H1 (cell line): ENCODE measurements around the gene CCL4. TPM values are rescaled to one million over a fixed set of nuclear protein-coding genes. Genes with fewer than 3 reads are reported as not detected.

Experiments
- CTCF ChIA-PET: fragments of 300-600 bp; sonication (Branson Sonifier 250); formaldehyde crosslinking; loops from one replicate; lab custom pipeline; 2021; ENCODE audit not compliant: partially characterized antibody; lab: Charles Lee
- POLR2A ChIA-PET: fragments of 300-600 bp; sonication (Branson Sonifier 250); formaldehyde crosslinking; loops from one replicate; lab custom pipeline; 2021; ENCODE audit warnings: inconsistent platforms; ENCODE audit not compliant: partially characterized antibody; lab: Charles Lee
- DNase-seq, 2 experiments: peaks; one replicate each; pipeline versions ENCODE4 v3.0.0 to v3.0.0-alpha.2; 2010 to 2022; ENCODE audit warnings: low spot score in 2 of 2, low read depth in 1 of 2, mixed read lengths in 1 of 2
- FAIRE-seq: peaks from 2 replicates; lab custom pipeline; 2011; peaks lifted over from hg19 to GRCh38; lab: Jason Lieb, UNC
- H2AFZ ChIP-seq: 2 replicates; pipeline ENCODE4 v1.8.1; 2012; ENCODE audit warnings: low read length, inconsistent platforms
- H2AK5ac ChIP-seq: 2 replicates; pipeline ENCODE4 v1.6.1; 2013; ENCODE audit warnings: low read depth, low read length
- H2BK120ac ChIP-seq: replicated peaks from 2 replicates; pipeline ENCODE3; 2013; ENCODE audit warnings: low read depth, low read length, inconsistent platforms
- H2BK12ac ChIP-seq: 2 replicates; pipeline ENCODE4 v1.6.1; 2013; ENCODE audit warnings: low read depth, low read length
- H2BK15ac ChIP-seq: 2 replicates; pipeline ENCODE4 v1.6.1; 2013; ENCODE audit warnings: low read length
- H2BK20ac ChIP-seq: 2 replicates; pipeline ENCODE4 v1.6.1; 2013; ENCODE audit warnings: low read length
- H2BK5ac ChIP-seq: 2 replicates; pipeline ENCODE4 v1.6.1; 2013; ENCODE audit warnings: low read depth, low read length
- H3K14ac ChIP-seq: 2 replicates; pipeline ENCODE4 v1.6.1; 2013; ENCODE audit warnings: inconsistent platforms; ENCODE audit not compliant: insufficient read length
- H3K18ac ChIP-seq: 2 replicates; pipeline ENCODE4 v1.6.1; 2013; ENCODE audit warnings: low read length; ENCODE audit errors: extremely low read depth
- H3K23ac ChIP-seq: 2 replicates; pipeline ENCODE4 v1.6.1; 2013; ENCODE audit warnings: inconsistent platforms; ENCODE audit not compliant: insufficient read length
- H3K23me2 ChIP-seq: 2 replicates; pipeline ENCODE4 v1.6.1; 2013; ENCODE audit warnings: low read depth, low read length
- H3K27ac ChIP-seq: 2 replicates; pipeline ENCODE4 v1.6.1; 2011; ENCODE audit warnings: low read depth, low read length, inconsistent platforms
- H3K27me3 ChIP-seq, 4 experiments: replicated peaks in 1 of 4; 1 replicate in 1 of 4; 2 replicates in 3 of 4; pipeline versions ENCODE4 v1.6.1 to v1.8.1; 2011 to 2013; ENCODE audit warnings: low read length in 3 of 4, mild to moderate bottlenecking in 3 of 4, inconsistent platforms in 2 of 4, mixed read lengths in 2 of 4, moderate library complexity in 1 of 4; ENCODE audit not compliant: control insufficient read depth in 3 of 4, insufficient read depth in 3 of 4; ENCODE audit errors: extremely low read depth in 1 of 4
- H3K36me3 ChIP-seq, 4 experiments: 2 replicates each; pipeline versions ENCODE4 v1.6.1 to v1.8.1; 2011 to 2013; ENCODE audit warnings: mild to moderate bottlenecking in 4 of 4, low read length in 3 of 4, moderate library complexity in 2 of 4, control low read depth in 1 of 4, inconsistent platforms in 1 of 4; ENCODE audit not compliant: insufficient read depth in 4 of 4, control insufficient read depth in 2 of 4
- H3K4ac ChIP-seq: replicated peaks from 2 replicates; pipeline ENCODE3; 2013; ENCODE audit warnings: low read length, low read depth, mixed read lengths, inconsistent platforms; ENCODE audit not compliant: insufficient read length
- H3K4me1 ChIP-seq, 4 experiments: replicated peaks in 1 of 4; 1 replicate in 1 of 4; 2 replicates in 3 of 4; pipeline versions ENCODE4 v1.6.1 to v1.8.1; 2011 to 2013; ENCODE audit warnings: low read length in 3 of 4, inconsistent platforms in 2 of 4, mixed read lengths in 1 of 4; ENCODE audit not compliant: insufficient read depth in 4 of 4, control insufficient read depth in 3 of 4
- H3K4me2 ChIP-seq, 2 experiments: 2 replicates each; pipeline versions ENCODE4 v1.6.1 to v1.8.1; 2011 to 2013; ENCODE audit warnings: low read depth in 2 of 2, low read length in 2 of 2, control low read depth in 1 of 2, inconsistent platforms in 1 of 2, mild to moderate bottlenecking in 1 of 2; ENCODE audit not compliant: insufficient read depth in 1 of 2
- H3K4me3 ChIP-seq, 4 experiments: fragments of 200-600, 300-600 bp in 1 of 4; sonication (generic), shearing (Covaris generic), sonication (Bioruptor Twin) in 1 of 4; 2 replicates each; pipeline versions ENCODE4 v1.5.1 to v1.8.1; 2011 to 2016; ENCODE audit warnings: low read length in 4 of 4, low read depth in 3 of 4, control low read depth in 2 of 4, inconsistent platforms in 2 of 4, mild to moderate bottlenecking in 2 of 4, mixed read lengths in 1 of 4, moderate library complexity in 1 of 4; ENCODE audit not compliant: insufficient read depth in 2 of 4; ENCODE audit errors: extremely low read depth in 1 of 4
- H3K56ac ChIP-seq: replicated peaks from 2 replicates; pipeline ENCODE3; 2013; ENCODE audit warnings: low read depth, mild to moderate bottlenecking, mixed read lengths, low read length, inconsistent platforms; ENCODE audit not compliant: insufficient read length
- H3K79me1 ChIP-seq: 2 replicates; pipeline ENCODE4 v1.6.1; 2013; ENCODE audit warnings: low read depth, low read length, control low read depth
- H3K79me2 ChIP-seq, 2 experiments: 2 replicates each; pipeline versions ENCODE4 v1.6.1 to v1.8.1; 2012 to 2013; ENCODE audit warnings: low read length in 2 of 2, mild to moderate bottlenecking in 2 of 2, inconsistent platforms in 1 of 2; ENCODE audit not compliant: insufficient read depth in 2 of 2, control insufficient read depth in 1 of 2
- H3K9ac ChIP-seq, 4 experiments: replicated peaks in 1 of 4; 1 replicate in 1 of 4; 2 replicates in 3 of 4; pipeline versions ENCODE4 v1.6.1 to v1.8.1; 2011 to 2013; ENCODE audit warnings: low read depth in 3 of 4, low read length in 3 of 4, control low read depth in 2 of 4, mild to moderate bottlenecking in 2 of 4, moderate library complexity in 2 of 4, inconsistent platforms in 1 of 4; ENCODE audit errors: extremely low read depth in 1 of 4
- H3K9me3 ChIP-seq, 2 experiments: 2 replicates each; pipeline versions ENCODE4 v1.6.1 to v1.8.1; 2012 to 2013; ENCODE audit warnings: mild to moderate bottlenecking in 2 of 2, moderate library complexity in 2 of 2, control low read depth in 1 of 2, inconsistent platforms in 1 of 2, low read depth in 1 of 2, low read length in 1 of 2, mixed read lengths in 1 of 2; ENCODE audit not compliant: insufficient read depth in 2 of 2
- H4K20me1 ChIP-seq, 2 experiments: replicated peaks in 1 of 2; 2 replicates each; pipeline versions ENCODE3 to v1.8.1; 2011 to 2013; ENCODE audit warnings: inconsistent platforms in 2 of 2, low read length in 2 of 2, mild to moderate bottlenecking in 1 of 2; ENCODE audit not compliant: insufficient read depth in 2 of 2, control insufficient read depth in 1 of 2
- H4K5ac ChIP-seq: 2 replicates; pipeline ENCODE4 v1.6.1; 2013; ENCODE audit warnings: low read length, low read depth, mixed read lengths, inconsistent platforms; ENCODE audit not compliant: insufficient read length
- H4K8ac ChIP-seq: 2 replicates; pipeline ENCODE4 v1.8.0; 2013; ENCODE audit warnings: mild to moderate bottlenecking, moderate library complexity, low read length, inconsistent platforms; ENCODE audit not compliant: insufficient read depth; ENCODE audit errors: extremely low read depth
- H4K91ac ChIP-seq: replicated peaks from 2 replicates; pipeline ENCODE3; 2013; ENCODE audit warnings: low read length, mixed read lengths, inconsistent platforms; ENCODE audit not compliant: insufficient read length
- CEBPB ChIP-seq: IDR thresholded peaks from 2 replicates; pipeline ENCODE4 v1.6.1; 2012; ENCODE audit warnings: low read depth, low read length
- RNF2 ChIP-seq: fragments of 200-900, 300-1000 bp; sonication (generic); IDR thresholded peaks from 2 replicates; pipeline ENCODE4 v1.7.1; 2016; ENCODE audit warnings: borderline replicate concordance, low read depth, mild to moderate bottlenecking, antibody characterized with exemption, low read length; ENCODE audit not compliant: poor library complexity, severe bottlenecking; ENCODE audit errors: missing control alignments
- WGBS, 2 experiments: shearing (Covaris generic) in 1 of 2; methylation state at CpG; one replicate each; pipeline versions ENCODE4 v1.1.6 to v1.1.7; 2013 to 2015; ENCODE audit warnings: low lambda C conversion rate in 2 of 2, mixed read lengths in 2 of 2, inconsistent platforms in 1 of 2, low coverage in 1 of 2, missing lambda C conversion rate in 1 of 2; ENCODE audit not compliant: insufficient replicate concordance in 2 of 2, insufficient coverage in 1 of 2, insufficient read length in 1 of 2; ENCODE audit errors: extremely low coverage in 1 of 2, missing lambda C conversion rate in 1 of 2; 5-methylcytosine and 5-hydroxymethylcytosine counted together
- polyA plus RNA-seq, 7 experiments: library from polyadenylated mRNA; depleted of rRNA in 3 of 7; stranded (reverse) in 5 of 7; unstranded in 2 of 7; fragments of >200 nt in 5 of 7; fragments of 200-250 nt in 2 of 7; gene quantifications; 1 replicate in 5 of 7; 2 replicates in 1 of 7; 4 replicates in 1 of 7; pipeline versions ENCODE4 v1.2.1 to v1.2.3, GENCODE V29; 2011 to 2013; ENCODE audit warnings: missing spikeins in 2 of 7, mixed read lengths in 2 of 7
- total RNA-seq: library from RNA; stranded (reverse); fragmentation: NEBNext Ultra II Directional; extraction: Animal tissue kit (Norgen Biotek cat#: 25700); gene quantifications from 2 replicates; pipeline ENCODE4 v1.2.1, GENCODE V29; 2021

Gene CCL4
- total and polyA plus RNA-seq, 2 of the 8 experiments (the other 6 are each of a cell fraction or from before 2014, with no cell fraction given), result not detected

GRCh38 chr17:36085765-36086164 is 17.9 kb upstream of the CCL4 start:
- FAIRE-seq, result no peak

More at GRCh38 chr17:36085765-36086164, 17.9 kb upstream of the CCL4 start:
- Histone ChIP-seq H3K4me1 (no peaks in the 10 kb centered on the region), H2BK120ac (no peak overlapping the region), H3K4ac (no peak overlapping the region), H2AFZ (peak overlapping the region; percentile 13; the same call in 1 of the 2 replicates), H3K27ac (no peak overlapping the region), H3K56ac (no peak overlapping the region), H4K20me1 (no peaks in the 10 kb centered on the region), H3K79me1 (no peaks in the 10 kb centered on the region), H3K23ac (no peak overlapping the region), H4K8ac (no peak overlapping the region), H2BK12ac (no peak overlapping the region), H2BK5ac (no peak overlapping the region), H3K18ac (no peak overlapping the region), H3K9ac (no peak overlapping the region), H3K4me2 (no peak overlapping the region), H3K27me3 (no peaks in the 10 kb centered on the region), H3K23me2 (no peaks in the 10 kb centered on the region), H3K9me3 (no peaks in the 10 kb centered on the region), H3K4me3 (no peak overlapping the region), H2BK15ac (no peak overlapping the region), H3K79me2 (no peaks in the 10 kb centered on the region), H4K5ac (no peak overlapping the region), H3K36me3 (no peaks in the 10 kb centered on the region), H2AK5ac (no peak overlapping the region), H2BK20ac (no peak overlapping the region), H4K91ac (no peak overlapping the region), H3K14ac (no peak overlapping the region)
- DNase-seq, result no peak
- 81% methylated on average over 1 of the region's 1 CpG; no CpG with 5 or more reads in 1 of the 2 experiments for WGBS, 2 experiments
- CTCF ChIA-PET, result interaction anchor here (1.1 to 1.3 kb wide), 2 partner anchors 10 to 13 kb away, joined by 4 to 5 read pairs; no protein-coding TSS in a partner anchor
- POLR2A ChIA-PET, result interaction anchor here (0.6 kb wide), 1 partner anchor 641 kb away, joined by 3 read pairs; no protein-coding TSS in a partner anchor
- no peak for TF ChIP-seq RNF2
- TF ChIP-seq CEBPB, result peak; percentile 72; the same call in 1 of the 2 replicates
